H1 (cell line): Measurements from ENCODE around the gene TMEM254. TPM values are rescaled to one million over a fixed set of nuclear protein-coding genes. Genes with fewer than 3 reads are reported as not detected.

Experiments used
- CTCF ChIA-PET: fragments of 300-600 bp; sonication (Branson Sonifier 250); formaldehyde crosslinking; loops from one replicate; lab custom pipeline; 2021; ENCODE audit not compliant: partially characterized antibody; lab: Charles Lee
- POLR2A ChIA-PET: fragments of 300-600 bp; sonication (Branson Sonifier 250); formaldehyde crosslinking; loops from one replicate; lab custom pipeline; 2021; ENCODE audit warnings: inconsistent platforms; ENCODE audit not compliant: partially characterized antibody; lab: Charles Lee
- DNase-seq, 2 experiments: peaks; one replicate each; pipeline versions ENCODE4 v3.0.0 to v3.0.0-alpha.2; 2010 to 2022; ENCODE audit warnings: low spot score in 2 of 2, low read depth in 1 of 2, mixed read lengths in 1 of 2
- FAIRE-seq: peaks from 2 replicates; lab custom pipeline; 2011; peaks lifted over from hg19 to GRCh38; lab: Jason Lieb, UNC
- H2AFZ ChIP-seq: 2 replicates; pipeline ENCODE4 v1.8.1; 2012; ENCODE audit warnings: low read length, inconsistent platforms
- H2AK5ac ChIP-seq: 2 replicates; pipeline ENCODE4 v1.6.1; 2013; ENCODE audit warnings: low read depth, low read length
- H2BK120ac ChIP-seq: replicated peaks from 2 replicates; pipeline ENCODE3; 2013; ENCODE audit warnings: low read depth, low read length, inconsistent platforms
- H2BK12ac ChIP-seq: 2 replicates; pipeline ENCODE4 v1.6.1; 2013; ENCODE audit warnings: low read depth, low read length
- H2BK15ac ChIP-seq: 2 replicates; pipeline ENCODE4 v1.6.1; 2013; ENCODE audit warnings: low read length
- H2BK20ac ChIP-seq: 2 replicates; pipeline ENCODE4 v1.6.1; 2013; ENCODE audit warnings: low read length
- H2BK5ac ChIP-seq: 2 replicates; pipeline ENCODE4 v1.6.1; 2013; ENCODE audit warnings: low read depth, low read length
- H3K14ac ChIP-seq: 2 replicates; pipeline ENCODE4 v1.6.1; 2013; ENCODE audit warnings: inconsistent platforms; ENCODE audit not compliant: insufficient read length
- H3K18ac ChIP-seq: 2 replicates; pipeline ENCODE4 v1.6.1; 2013; ENCODE audit warnings: low read length; ENCODE audit errors: extremely low read depth
- H3K23ac ChIP-seq: 2 replicates; pipeline ENCODE4 v1.6.1; 2013; ENCODE audit warnings: inconsistent platforms; ENCODE audit not compliant: insufficient read length
- H3K23me2 ChIP-seq: 2 replicates; pipeline ENCODE4 v1.6.1; 2013; ENCODE audit warnings: low read depth, low read length
- H3K27ac ChIP-seq: 2 replicates; pipeline ENCODE4 v1.6.1; 2011; ENCODE audit warnings: low read depth, low read length, inconsistent platforms
- H3K27me3 ChIP-seq, 4 experiments: replicated peaks in 1 of 4; 1 replicate in 1 of 4; 2 replicates in 3 of 4; pipeline versions ENCODE4 v1.6.1 to v1.8.1; 2011 to 2013; ENCODE audit warnings: low read length in 3 of 4, mild to moderate bottlenecking in 3 of 4, inconsistent platforms in 2 of 4, mixed read lengths in 2 of 4, moderate library complexity in 1 of 4; ENCODE audit not compliant: control insufficient read depth in 3 of 4, insufficient read depth in 3 of 4; ENCODE audit errors: extremely low read depth in 1 of 4
- H3K36me3 ChIP-seq, 4 experiments: 2 replicates each; pipeline versions ENCODE4 v1.6.1 to v1.8.1; 2011 to 2013; ENCODE audit warnings: mild to moderate bottlenecking in 4 of 4, low read length in 3 of 4, moderate library complexity in 2 of 4, control low read depth in 1 of 4, inconsistent platforms in 1 of 4; ENCODE audit not compliant: insufficient read depth in 4 of 4, control insufficient read depth in 2 of 4
- H3K4ac ChIP-seq: replicated peaks from 2 replicates; pipeline ENCODE3; 2013; ENCODE audit warnings: low read length, low read depth, mixed read lengths, inconsistent platforms; ENCODE audit not compliant: insufficient read length
- H3K4me1 ChIP-seq, 4 experiments: replicated peaks in 1 of 4; 1 replicate in 1 of 4; 2 replicates in 3 of 4; pipeline versions ENCODE4 v1.6.1 to v1.8.1; 2011 to 2013; ENCODE audit warnings: low read length in 3 of 4, inconsistent platforms in 2 of 4, mixed read lengths in 1 of 4; ENCODE audit not compliant: insufficient read depth in 4 of 4, control insufficient read depth in 3 of 4
- H3K4me2 ChIP-seq, 2 experiments: 2 replicates each; pipeline versions ENCODE4 v1.6.1 to v1.8.1; 2011 to 2013; ENCODE audit warnings: low read depth in 2 of 2, low read length in 2 of 2, control low read depth in 1 of 2, inconsistent platforms in 1 of 2, mild to moderate bottlenecking in 1 of 2; ENCODE audit not compliant: insufficient read depth in 1 of 2
- H3K4me3 ChIP-seq, 4 experiments: fragments of 200-600, 300-600 bp in 1 of 4; sonication (generic), shearing (Covaris generic), sonication (Bioruptor Twin) in 1 of 4; 2 replicates each; pipeline versions ENCODE4 v1.5.1 to v1.8.1; 2011 to 2016; ENCODE audit warnings: low read length in 4 of 4, low read depth in 3 of 4, control low read depth in 2 of 4, inconsistent platforms in 2 of 4, mild to moderate bottlenecking in 2 of 4, mixed read lengths in 1 of 4, moderate library complexity in 1 of 4; ENCODE audit not compliant: insufficient read depth in 2 of 4; ENCODE audit errors: extremely low read depth in 1 of 4
- H3K56ac ChIP-seq: replicated peaks from 2 replicates; pipeline ENCODE3; 2013; ENCODE audit warnings: low read depth, mild to moderate bottlenecking, mixed read lengths, low read length, inconsistent platforms; ENCODE audit not compliant: insufficient read length
- H3K79me1 ChIP-seq: 2 replicates; pipeline ENCODE4 v1.6.1; 2013; ENCODE audit warnings: low read depth, low read length, control low read depth
- H3K79me2 ChIP-seq, 2 experiments: 2 replicates each; pipeline versions ENCODE4 v1.6.1 to v1.8.1; 2012 to 2013; ENCODE audit warnings: low read length in 2 of 2, mild to moderate bottlenecking in 2 of 2, inconsistent platforms in 1 of 2; ENCODE audit not compliant: insufficient read depth in 2 of 2, control insufficient read depth in 1 of 2
- H3K9ac ChIP-seq, 4 experiments: replicated peaks in 1 of 4; 1 replicate in 1 of 4; 2 replicates in 3 of 4; pipeline versions ENCODE4 v1.6.1 to v1.8.1; 2011 to 2013; ENCODE audit warnings: low read depth in 3 of 4, low read length in 3 of 4, control low read depth in 2 of 4, mild to moderate bottlenecking in 2 of 4, moderate library complexity in 2 of 4, inconsistent platforms in 1 of 4; ENCODE audit errors: extremely low read depth in 1 of 4
- H3K9me3 ChIP-seq, 2 experiments: 2 replicates each; pipeline versions ENCODE4 v1.6.1 to v1.8.1; 2012 to 2013; ENCODE audit warnings: mild to moderate bottlenecking in 2 of 2, moderate library complexity in 2 of 2, control low read depth in 1 of 2, inconsistent platforms in 1 of 2, low read depth in 1 of 2, low read length in 1 of 2, mixed read lengths in 1 of 2; ENCODE audit not compliant: insufficient read depth in 2 of 2
- H4K20me1 ChIP-seq, 2 experiments: replicated peaks in 1 of 2; 2 replicates each; pipeline versions ENCODE3 to v1.8.1; 2011 to 2013; ENCODE audit warnings: inconsistent platforms in 2 of 2, low read length in 2 of 2, mild to moderate bottlenecking in 1 of 2; ENCODE audit not compliant: insufficient read depth in 2 of 2, control insufficient read depth in 1 of 2
- H4K5ac ChIP-seq: 2 replicates; pipeline ENCODE4 v1.6.1; 2013; ENCODE audit warnings: low read length, low read depth, mixed read lengths, inconsistent platforms; ENCODE audit not compliant: insufficient read length
- H4K8ac ChIP-seq: 2 replicates; pipeline ENCODE4 v1.8.0; 2013; ENCODE audit warnings: mild to moderate bottlenecking, moderate library complexity, low read length, inconsistent platforms; ENCODE audit not compliant: insufficient read depth; ENCODE audit errors: extremely low read depth
- H4K91ac ChIP-seq: replicated peaks from 2 replicates; pipeline ENCODE3; 2013; ENCODE audit warnings: low read length, mixed read lengths, inconsistent platforms; ENCODE audit not compliant: insufficient read length
- ASH2L ChIP-seq: fragments of 200-600, 300-600 bp; sonication (generic); IDR thresholded peaks from one replicate; pipeline ENCODE4 v1.7.1; 2017; ENCODE audit warnings: low read length
- BACH1 ChIP-seq: IDR thresholded peaks from 2 replicates; pipeline ENCODE4 v1.6.1; 2012; ENCODE audit warnings: low read length, improper control_type of control experiment
- CBX8 ChIP-seq: fragments of 300-800, 300-1000 bp; sonication (generic); IDR thresholded peaks from 2 replicates; pipeline ENCODE4 v1.7.1; 2016; ENCODE audit warnings: low read depth, low read length, borderline replicate concordance
- JUN ChIP-seq: IDR thresholded peaks from 2 replicates; pipeline ENCODE4 v1.6.1; 2011; ENCODE audit warnings: low read depth, mild to moderate bottlenecking, improper control_type of control experiment, low read length
- KDM5A ChIP-seq: fragments of 200-600 bp; IDR thresholded peaks from 2 replicates; pipeline ENCODE4 v1.7.1; 2012; ENCODE audit warnings: mild to moderate bottlenecking, low read length, inconsistent platforms, mixed read lengths
- NRF1 ChIP-seq: IDR thresholded peaks from 2 replicates; pipeline ENCODE4 v1.6.1; 2011; ENCODE audit warnings: mild to moderate bottlenecking, low read depth, low read length, improper control_type of control experiment
- RAD21 ChIP-seq, 2 experiments: IDR thresholded peaks in 1 of 2; conservative IDR thresholded peaks in 1 of 2; 2 replicates each; pipeline ENCODE4 v1.6.1; 2011; ENCODE audit warnings: low read depth in 2 of 2, low read length in 2 of 2, improper control_type of control experiment in 1 of 2, inconsistent platforms in 1 of 2, mild to moderate bottlenecking in 1 of 2, moderate library complexity in 1 of 2
- SAP30 ChIP-seq: fragments of 300-600 bp; sonication (generic); IDR thresholded peaks from 2 replicates; pipeline ENCODE4 v1.7.1; 2012; ENCODE audit warnings: low read length, moderate library complexity, mild to moderate bottlenecking, inconsistent platforms; ENCODE audit not compliant: insufficient read depth, insufficient replicate concordance
- SUZ12 ChIP-seq: fragments of 200-600 bp; sonication (generic); IDR thresholded peaks from 2 replicates; pipeline ENCODE4 v1.6.1; 2012; ENCODE audit warnings: mild to moderate bottlenecking, inconsistent platforms, low read length, moderate library complexity, mixed read lengths
- WGBS, 2 experiments: shearing (Covaris generic) in 1 of 2; methylation state at CpG; one replicate each; pipeline versions ENCODE4 v1.1.6 to v1.1.7; 2013 to 2015; ENCODE audit warnings: low lambda C conversion rate in 2 of 2, mixed read lengths in 2 of 2, inconsistent platforms in 1 of 2, low coverage in 1 of 2, missing lambda C conversion rate in 1 of 2; ENCODE audit not compliant: insufficient replicate concordance in 2 of 2, insufficient coverage in 1 of 2, insufficient read length in 1 of 2; ENCODE audit errors: extremely low coverage in 1 of 2, missing lambda C conversion rate in 1 of 2; 5-methylcytosine and 5-hydroxymethylcytosine counted together
- polyA plus RNA-seq, 7 experiments: library from polyadenylated mRNA; depleted of rRNA in 3 of 7; stranded (reverse) in 5 of 7; unstranded in 2 of 7; fragments of >200 nt in 5 of 7; fragments of 200-250 nt in 2 of 7; gene quantifications; 1 replicate in 5 of 7; 2 replicates in 1 of 7; 4 replicates in 1 of 7; pipeline versions ENCODE4 v1.2.1 to v1.2.3, GENCODE V29; 2011 to 2013; ENCODE audit warnings: missing spikeins in 2 of 7, mixed read lengths in 2 of 7
- total RNA-seq: library from RNA; stranded (reverse); fragmentation: NEBNext Ultra II Directional; extraction: Animal tissue kit (Norgen Biotek cat#: 25700); gene quantifications from 2 replicates; pipeline ENCODE4 v1.2.1, GENCODE V29; 2021
- TF ChIP-seq, protein P1 (sequence below), 3 experiments: IDR thresholded peaks; 1 replicate in 2 of 3; 2 replicates in 1 of 3; pipeline versions ENCODE4 v1.5.1 to v1.6.1; 2011; ENCODE audit warnings: low read length in 3 of 3, mild to moderate bottlenecking in 3 of 3, inconsistent platforms in 2 of 3, low read depth in 1 of 3, moderate library complexity in 1 of 3; ENCODE audit not compliant: insufficient read depth in 1 of 3; ENCODE audit errors: control extremely low read depth in 1 of 3
- TF ChIP-seq, protein P2 (sequence below): IDR thresholded peaks from 2 replicates; pipeline ENCODE4 v1.6.1; 2011; ENCODE audit warnings: low read depth, mild to moderate bottlenecking, low read length; ENCODE audit not compliant: insufficient read depth

TMEM254 gene
- total and polyA plus RNA-seq, 2 of the 8 experiments (the other 6 are each of a cell fraction or from before 2014, with no cell fraction given) = 26.9 to 61.2 TPM

DNA sequence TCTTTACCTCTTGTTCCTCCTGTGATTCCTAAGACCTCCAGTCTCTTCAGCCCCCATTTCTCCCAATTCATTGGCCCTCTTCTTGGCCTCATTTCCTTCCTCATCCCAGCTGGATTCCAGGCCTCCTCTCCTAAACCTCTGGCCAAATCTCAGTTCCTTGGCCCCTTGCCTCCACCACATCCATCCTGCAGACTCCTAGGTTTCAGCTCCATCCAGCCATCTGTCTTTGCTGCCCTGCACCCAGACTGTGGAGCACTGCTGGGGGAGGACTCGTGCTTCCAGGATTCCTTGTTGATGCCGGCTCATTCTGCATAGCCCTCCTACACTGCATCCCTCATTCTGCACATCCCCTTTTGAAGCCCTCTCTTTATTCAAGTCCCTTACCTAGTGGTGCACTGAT is 60.8 kb downstream of the TMEM254 start:
- H2BK12ac ChIP-seq = no peak overlapping the region
- H2BK120ac ChIP-seq = no peak overlapping the region
- no peak overlapping the region for H3K56ac ChIP-seq
- no peaks in the 10 kb centered on the region for H3K27me3 ChIP-seq
- H3K36me3 ChIP-seq = no peaks in the 10 kb centered on the region
- DNase-seq = no peak
- no peaks in the 10 kb centered on the region for H3K9me3 ChIP-seq
- H2AFZ ChIP-seq = no peak overlapping the region
- FAIRE-seq = no peak
- H3K4me2 ChIP-seq = no peak overlapping the region
- H2BK15ac ChIP-seq = no peak overlapping the region
- H3K23ac ChIP-seq = no peak overlapping the region
- no peaks in the 10 kb centered on the region for H4K20me1 ChIP-seq
- POLR2A ChIA-PET = no interaction called here
- H3K4me1 ChIP-seq = peaks cover 0 to 5% (median 3%) of the 10 kb centered on the region in 4 experiments; a peak in 3 of 7 replicates
- no peak overlapping the region for H3K14ac ChIP-seq
- no peak overlapping the region for H4K8ac ChIP-seq
- no peak overlapping the region for H4K5ac ChIP-seq
- no peaks in the 10 kb centered on the region for H3K79me1 ChIP-seq
- H3K23me2 ChIP-seq = no peaks in the 10 kb centered on the region
- no peak overlapping the region for H2AK5ac ChIP-seq
- no peak overlapping the region for H2BK20ac ChIP-seq
- CTCF ChIA-PET = interaction anchor here (0.7 to 1.4 kb wide), 4 partner anchors 9 to 83 kb away, joined by 3 to 4 read pairs (median 3); no protein-coding TSS in a partner anchor
- no peak overlapping the region for H3K4me3 ChIP-seq
- H3K79me2 ChIP-seq = no peaks in the 10 kb centered on the region
- no peak overlapping the region for H3K27ac ChIP-seq
- H2BK5ac ChIP-seq = no peak overlapping the region
- no peak overlapping the region for H3K18ac ChIP-seq
- WGBS, 2 experiments = 91% methylated on average over 2 of the region's 2 CpGs; no CpG with 5 or more reads in 1 of the 2 experiments
- no peak overlapping the region for H4K91ac ChIP-seq
- H3K4ac ChIP-seq = no peak overlapping the region
- no peak overlapping the region for H3K9ac ChIP-seq
- TF ChIP-seq JUN (no peak), ASH2L (no peak), SUZ12 (no peak), NRF1 (no peak), RAD21 (IDR thresholded peaks at IDR 0.05 in 1 of 2, conservative IDR thresholded peaks at IDR 0.05 in 1 of 2; ENCODE audit: low read depth in 2 of 2, low read length in 2 of 2) (no peak), CBX8 (no peak), KDM5A (no peak), SAP30 (no peak), BACH1 (no peak)
- TF ChIP-seq, protein P1, sequence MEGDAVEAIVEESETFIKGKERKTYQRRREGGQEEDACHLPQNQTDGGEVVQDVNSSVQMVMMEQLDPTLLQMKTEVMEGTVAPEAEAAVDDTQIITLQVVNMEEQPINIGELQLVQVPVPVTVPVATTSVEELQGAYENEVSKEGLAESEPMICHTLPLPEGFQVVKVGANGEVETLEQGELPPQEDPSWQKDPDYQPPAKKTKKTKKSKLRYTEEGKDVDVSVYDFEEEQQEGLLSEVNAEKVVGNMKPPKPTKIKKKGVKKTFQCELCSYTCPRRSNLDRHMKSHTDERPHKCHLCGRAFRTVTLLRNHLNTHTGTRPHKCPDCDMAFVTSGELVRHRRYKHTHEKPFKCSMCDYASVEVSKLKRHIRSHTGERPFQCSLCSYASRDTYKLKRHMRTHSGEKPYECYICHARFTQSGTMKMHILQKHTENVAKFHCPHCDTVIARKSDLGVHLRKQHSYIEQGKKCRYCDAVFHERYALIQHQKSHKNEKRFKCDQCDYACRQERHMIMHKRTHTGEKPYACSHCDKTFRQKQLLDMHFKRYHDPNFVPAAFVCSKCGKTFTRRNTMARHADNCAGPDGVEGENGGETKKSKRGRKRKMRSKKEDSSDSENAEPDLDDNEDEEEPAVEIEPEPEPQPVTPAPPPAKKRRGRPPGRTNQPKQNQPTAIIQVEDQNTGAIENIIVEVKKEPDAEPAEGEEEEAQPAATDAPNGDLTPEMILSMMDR (IDR thresholded peaks at IDR 0.05; ENCODE audit: control extremely low read depth in 1 of 3, insufficient read depth in 1 of 3, low read depth in 1 of 3, low read length in 3 of 3) = no peak
- TF ChIP-seq, protein P2, sequence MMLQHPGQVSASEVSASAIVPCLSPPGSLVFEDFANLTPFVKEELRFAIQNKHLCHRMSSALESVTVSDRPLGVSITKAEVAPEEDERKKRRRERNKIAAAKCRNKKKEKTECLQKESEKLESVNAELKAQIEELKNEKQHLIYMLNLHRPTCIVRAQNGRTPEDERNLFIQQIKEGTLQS = no peak
